HG03575 (cell line): Measurements from ENCODE around the gene STK17B.
A peak's percentile ranks its signal among the peaks of the same experiment; 100 is the strongest.
"Not testable (repeated sequence)": the region's sequence is repeated elsewhere in the genome, so short reads cannot be mapped to it uniquely, and the experiment has no call there.

Experiments used
- ATAC-seq: cut with Tn5 transposase; IDR thresholded peaks from one replicate; pipeline ENCODE4 v1.9.1; 2021; ENCODE audit not compliant: unreplicated experiment, insufficient number of reproducible peaks, low FRiP score; ENCODE audit errors: extremely low read depth

Gene STK17B

GRCh38 chr2:196187175-196187700 is 15.9 kb upstream of the STK17B start:
- not testable (repeated sequence) for ATAC-seq

- no peak for ATAC-seq
These were observed 15.0 kb upstream of the STK17B start for GRCh38 chr2:196186266-196186980.

GRCh38 chr2:196184921-196185320 is 13.5 kb upstream of the STK17B start:
- no peak for ATAC-seq

- ATAC-seq = no peak
These were observed 12.3 kb upstream of the STK17B start for GRCh38 chr2:196183528-196184231.

- no peak for ATAC-seq
These were observed 11.7 kb upstream of the STK17B start for GRCh38 chr2:196183172-196183473.

- peak; percentile 81 for ATAC-seq
These were observed 11.2 kb upstream of the STK17B start for GRCh38 chr2:196182439-196183171.

- ATAC-seq = no peak
These were observed 10.1 kb upstream of the STK17B start for GRCh38 chr2:196181484-196181883.

- ATAC-seq = no peak
These were observed 5.7 kb upstream of the STK17B start for GRCh38 chr2:196177124-196177523.

- peak; percentile 72 for ATAC-seq
These were observed 4.9 kb upstream of the STK17B start for GRCh38 chr2:196176142-196176738.

- no peak for ATAC-seq
These were observed 3.0 kb upstream of the STK17B start for GRCh38 chr2:196174404-196174803.

- no peak for ATAC-seq
These were observed 2.1 kb upstream of the STK17B start for GRCh38 chr2:196173505-196173904.

GRCh38 chr2:196172951-196173350 is 1.6 kb upstream of the STK17B start:
- no peak for ATAC-seq

GRCh38 chr2:196171946-196172345 is 568 bp upstream of the STK17B start:
- no peak for ATAC-seq

GRCh38 chr2:196170606-196171247 is 651 bp downstream of the STK17B start:
- ATAC-seq = no peak

GRCh38 chr2:196170213-196170605 is 1.2 kb downstream of the STK17B start:
- ATAC-seq = no peak

- ATAC-seq = no peak
These were observed 1.9 kb downstream of the STK17B start for GRCh38 chr2:196169516-196169915.

GRCh38 chr2:196168181-196168580 is 3.2 kb downstream of the STK17B start:
- no peak for ATAC-seq

- ATAC-seq = no peak
These were observed 3.7 kb downstream of the STK17B start for GRCh38 chr2:196167666-196168065.

- ATAC-seq = no peak
These were observed 4.5 kb downstream of the STK17B start for GRCh38 chr2:196166876-196167275.
